Measurements from ENCODE around the gene PBX3. TPM values are rescaled to one million over a fixed set of nuclear protein-coding genes. Genes with fewer than 3 reads are reported as not detected.
A peak's percentile ranks its signal among the peaks of the same experiment; 100 is the strongest.

PBX3 gene
- total and polyA plus RNA-seq, 10 of the 15 experiments (the other 5 are each of a cell fraction or from before 2014, with no cell fraction given): 6.7 to 146 (median 22.2) TPM

- intact Hi-C loops (cut with micrococcal nuclease; ENCODE audit: unreplicated experiment): loop anchor here (10.0 kb wide), 1 partner anchor 123 kb away; no protein-coding TSS in a partner anchor
- RAD21 ChIA-PET (ENCODE audit: unreplicated experiment): no interaction called here
These were observed 141.0 kb downstream of the PBX3 start for GRCh38 chr9:125888211-125888610.

DNA sequence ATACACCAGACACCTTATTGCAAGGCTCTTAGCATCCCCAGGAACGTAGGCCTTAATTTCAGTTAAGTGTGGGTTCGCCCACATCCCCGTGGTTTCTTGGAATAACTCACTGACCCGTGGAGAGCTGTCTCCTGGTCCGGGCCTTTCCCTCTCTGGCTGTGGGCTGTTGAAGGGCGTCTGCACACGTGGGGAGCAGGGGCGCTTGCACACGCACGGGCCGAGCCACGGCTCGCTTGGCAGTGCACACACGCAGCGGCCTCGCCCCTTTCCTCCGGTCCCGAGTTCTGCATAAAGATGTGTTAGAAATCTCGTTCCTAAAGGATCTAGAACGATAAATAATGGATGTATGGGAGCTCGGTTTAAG is 141.9 kb downstream of the PBX3 start:
- Histone ChIP-seq H3K27ac (ENCODE audit: control insufficient read depth, insufficient read depth) (no peak overlapping the region), H4K20me1 (ENCODE audit: control insufficient read depth, insufficient read depth) (peaks cover 4% of the 10 kb centered on the region; the same call in 1 of the 2 replicates), H3K4me1 (ENCODE audit: control insufficient read depth, insufficient read depth, low read length) (peaks cover 7% of the 10 kb centered on the region; the same call in 1 of the 2 replicates), H3K9ac (ENCODE audit: control insufficient read depth, insufficient read depth, low read length) (peak overlapping the region; percentile 32; the same call in 1 of the 2 replicates), H3K27me3 (replicated peaks in 1 of 2; ENCODE audit: control insufficient read depth in 2 of 2, insufficient read depth in 2 of 2, low read length in 1 of 2) (no peaks in the 10 kb centered on the region), H3K36me3 (ENCODE audit: control insufficient read depth in 2 of 2, insufficient read depth in 2 of 2, low read length in 1 of 2) (no peaks in the 10 kb centered on the region), H3K4me3 (peak overlapping the region; percentile 89), H3K79me2 (ENCODE audit: control insufficient read depth, insufficient read depth, low read length) (peaks cover 15% of the 10 kb centered on the region), H3K4me2 (ENCODE audit: control insufficient read depth, insufficient read depth) (peak overlapping the region; percentile 99), H2AFZ (ENCODE audit: control insufficient read depth, low read depth, low read length) (peak overlapping the region; percentile 11), H3K9me3 (replicated peaks; ENCODE audit: control insufficient read depth, insufficient read depth, low read length) (no peaks in the 10 kb centered on the region)
- RAD21 ChIA-PET (ENCODE audit: unreplicated experiment): no interaction called here
- in situ Hi-C loops (cut with MboI): no loop called here
- SMC1A ChIA-PET (ENCODE audit: uncharacterized antibody, unreplicated experiment): interaction anchor here (0.7 kb wide), 1 partner anchor 314 kb away, joined by 3 read pairs; no protein-coding TSS in a partner anchor
- FAIRE-seq (no peak), DNase-seq (ENCODE audit: low read depth, low spot score) (no peak), ATAC-seq (peak; percentile 71)
- TF ChIP-seq RUNX3 (IDR thresholded peaks at IDR 0.05; ENCODE audit: low read length): 0 out of 2 replicates have a peak, but pooled peaks have one; percentile 9
- peak in 1 of 2 experiments; percentile 51; a peak in 1 of 4 replicates for TF ChIP-seq BHLHE40 (IDR thresholded peaks at IDR 0.05; ENCODE audit: borderline replicate concordance in 1 of 2, low read depth in 2 of 2, low read length in 1 of 2)
- no peak for TF ChIP-seq RAD51 (IDR thresholded peaks at IDR 0.05)
- 0 out of 4 replicates have a peak, but pooled peaks of 1 of the 2 experiments have one; percentile 28 for TF ChIP-seq IKZF2 (IDR thresholded peaks at IDR 0.05)
- intact Hi-C loops (cut with micrococcal nuclease; ENCODE audit: unreplicated experiment): loop anchor here (10.0 kb wide), 1 partner anchor 124 kb away; no protein-coding TSS in a partner anchor
- WGBS (ENCODE audit: insufficient coverage, insufficient replicate concordance, low lambda C conversion rate, missing lambda C conversion rate): 19% methylated on average over 21 of the region's 21 CpGs
- CTCF ChIA-PET: no interaction called here
- POLR2A ChIA-PET: interaction anchor here (0.5 to 1.0 kb wide), 2 partner anchors 13 to 624 kb away, joined by 3 to 5 read pairs; no protein-coding TSS in a partner anchor
- no TSS peak for BruUV-seq (replicated peaks)

More at GRCh38 chr9:125888211-125888610, 141.0 kb downstream of the PBX3 start:
- Histone ChIP-seq H2AFZ (ENCODE audit: control insufficient read depth, low read depth, low read length) (no peak overlapping the region), H3K79me2 (ENCODE audit: control insufficient read depth, insufficient read depth, low read length) (peaks cover 15% of the 10 kb centered on the region), H3K4me1 (ENCODE audit: control insufficient read depth, insufficient read depth, low read length) (peaks cover 7% of the 10 kb centered on the region; the same call in 1 of the 2 replicates), H3K9me3 (replicated peaks; ENCODE audit: control insufficient read depth, insufficient read depth, low read length) (no peaks in the 10 kb centered on the region), H3K36me3 (ENCODE audit: control insufficient read depth in 2 of 2, insufficient read depth in 2 of 2, low read length in 1 of 2) (no peaks in the 10 kb centered on the region), H3K27ac (ENCODE audit: control insufficient read depth, insufficient read depth) (no peak overlapping the region), H4K20me1 (ENCODE audit: control insufficient read depth, insufficient read depth) (peaks cover 4% of the 10 kb centered on the region; the same call in 1 of the 2 replicates), H3K4me3 (no peak overlapping the region), H3K4me2 (ENCODE audit: control insufficient read depth, insufficient read depth) (no peak overlapping the region), H3K9ac (ENCODE audit: control insufficient read depth, insufficient read depth, low read length) (no peak overlapping the region), H3K27me3 (replicated peaks in 1 of 2; ENCODE audit: control insufficient read depth in 2 of 2, insufficient read depth in 2 of 2, low read length in 1 of 2) (no peaks in the 10 kb centered on the region)
- WGBS (ENCODE audit: insufficient coverage, insufficient replicate concordance, low lambda C conversion rate, missing lambda C conversion rate): over 99% methylated on average over 7 of the region's 7 CpGs
- ATAC-seq (no peak), DNase-seq (ENCODE audit: low read depth, low spot score) (no peak), FAIRE-seq (no peak)
- in situ Hi-C loops (cut with MboI): no loop called here
- TF ChIP-seq PML (IDR thresholded peaks at IDR 0.05; ENCODE audit: low read length) (no peak), KDM1A (IDR thresholded peaks at IDR 0.05; ENCODE audit: borderline replicate concordance) (no peak), MTA2 (IDR thresholded peaks at IDR 0.05; ENCODE audit: low read depth) (no peak), CEBPB (IDR thresholded peaks at IDR 0.05; ENCODE audit: borderline replicate concordance in 1 of 2, low read depth in 2 of 2, low read length in 2 of 2) (no peak)
- TF ChIP-seq, protein P1, sequence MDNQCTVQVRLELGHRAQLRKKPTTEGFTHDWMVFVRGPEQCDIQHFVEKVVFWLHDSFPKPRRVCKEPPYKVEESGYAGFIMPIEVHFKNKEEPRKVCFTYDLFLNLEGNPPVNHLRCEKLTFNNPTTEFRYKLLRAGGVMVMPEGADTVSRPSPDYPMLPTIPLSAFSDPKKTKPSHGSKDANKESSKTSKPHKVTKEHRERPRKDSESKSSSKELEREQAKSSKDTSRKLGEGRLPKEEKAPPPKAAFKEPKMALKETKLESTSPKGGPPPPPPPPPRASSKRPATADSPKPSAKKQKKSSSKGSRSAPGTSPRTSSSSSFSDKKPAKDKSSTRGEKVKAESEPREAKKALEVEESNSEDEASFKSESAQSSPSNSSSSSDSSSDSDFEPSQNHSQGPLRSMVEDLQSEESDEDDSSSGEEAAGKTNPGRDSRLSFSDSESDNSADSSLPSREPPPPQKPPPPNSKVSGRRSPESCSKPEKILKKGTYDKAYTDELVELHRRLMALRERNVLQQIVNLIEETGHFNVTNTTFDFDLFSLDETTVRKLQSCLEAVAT (IDR thresholded peaks at IDR 0.05): 0 out of 2 replicates have a peak, but pooled peaks have one; percentile 21
- POLR2A ChIA-PET: interaction anchor here (0.6 to 1.5 kb wide), 4 partner anchors 21 to 333 kb away, joined by 3 to 4 read pairs (median 3); no protein-coding TSS in a partner anchor
- BruUV-seq (replicated peaks): no TSS peak
- SMC1A ChIA-PET (ENCODE audit: uncharacterized antibody, unreplicated experiment): interaction anchor here (0.9 to 2.0 kb wide), 4 partner anchors 14 to 118 kb away, joined by 3 to 6 read pairs (median 4); no protein-coding TSS in a partner anchor
- CTCF ChIA-PET: interaction anchor here (0.9 to 1.2 kb wide), 2 partner anchors 32 to 330 kb away, joined by 3 read pairs; no protein-coding TSS in a partner anchor
